Panc1 (cell line): ENCODE results near the gene MTNR1A.

Experiments used
- CTCF ChIP-seq: fragments of 450-650 bp; IDR thresholded peaks from 2 replicates; pipeline ENCODE4 v1.5.1; 2017; ENCODE audit warnings: mild to moderate bottlenecking
- POLR2AphosphoS5 ChIP-seq: IDR thresholded peaks from 2 replicates; pipeline ENCODE4 v1.6.1; 2012; ENCODE audit warnings: mild to moderate bottlenecking, low read depth, low read length, moderate library complexity
- REST ChIP-seq, 2 experiments: IDR thresholded peaks; 2 replicates each; pipeline ENCODE4 v1.6.1; 2011 to 2012; ENCODE audit warnings: low read depth in 2 of 2, control low read depth in 1 of 2, low read length in 1 of 2, mild to moderate bottlenecking in 1 of 2, moderate library complexity in 1 of 2; ENCODE audit not compliant: insufficient read depth in 1 of 2
- SIN3A ChIP-seq: IDR thresholded peaks from 2 replicates; pipeline ENCODE4 v1.6.1; 2012; ENCODE audit warnings: low read depth, mild to moderate bottlenecking, low read length, moderate library complexity, borderline replicate concordance; ENCODE audit not compliant: insufficient read depth
- TCF7L2 ChIP-seq: IDR thresholded peaks from 2 replicates; pipeline ENCODE4 v1.6.1; 2011; ENCODE audit warnings: mild to moderate bottlenecking, low read depth, low read length, inconsistent platforms

- TF ChIP-seq SIN3A (no peak), CTCF (no peak), REST (IDR thresholded peaks at IDR 0.05; ENCODE audit: insufficient read depth in 1 of 2, low read depth in 2 of 2, low read length in 1 of 2) (no peak), POLR2AphosphoS5 (no peak), TCF7L2 (no peak)
These were observed 36.3 kb upstream of the MTNR1A start for GRCh38 chr4:186591651-186592050.
